H1 (cell line): ENCODE results near the gene SERGEF. TPM values are rescaled to one million over a fixed set of nuclear protein-coding genes. Genes with fewer than 3 reads are reported as not detected.

Source experiments
- ATF2 ChIP-seq: IDR thresholded peaks from 2 replicates; pipeline ENCODE4 v1.6.1; 2012; ENCODE audit warnings: low read length, inconsistent platforms
- CHD2 ChIP-seq: IDR thresholded peaks from 2 replicates; pipeline ENCODE4 v1.6.1; 2012; ENCODE audit warnings: low read length, improper control_type of control experiment
- CREB1 ChIP-seq: IDR thresholded peaks from 2 replicates; pipeline ENCODE4 v1.6.1; 2012; ENCODE audit warnings: inconsistent platforms
- KDM1A ChIP-seq: fragments of 200-600, 300-600 bp; sonication (generic); IDR thresholded peaks from 2 replicates; pipeline ENCODE4 v1.7.1; 2016; ENCODE audit warnings: mild to moderate bottlenecking, low read length, borderline replicate concordance
- POU5F1 ChIP-seq: IDR thresholded peaks from 2 replicates; pipeline ENCODE4 v1.6.1; 2011; ENCODE audit warnings: low read depth, mild to moderate bottlenecking, low read length, moderate library complexity
- RAD21 ChIP-seq, 2 experiments: IDR thresholded peaks in 1 of 2; conservative IDR thresholded peaks in 1 of 2; 2 replicates each; pipeline ENCODE4 v1.6.1; 2011; ENCODE audit warnings: low read depth in 2 of 2, low read length in 2 of 2, improper control_type of control experiment in 1 of 2, inconsistent platforms in 1 of 2, mild to moderate bottlenecking in 1 of 2, moderate library complexity in 1 of 2
- SIRT6 ChIP-seq: IDR thresholded peaks from one replicate; pipeline ENCODE4 v1.7.1; 2012; ENCODE audit warnings: low read length, inconsistent platforms
- SP2 ChIP-seq: IDR thresholded peaks from 2 replicates; pipeline ENCODE4 v1.6.1; 2012; ENCODE audit warnings: mild to moderate bottlenecking, low read length, inconsistent platforms
- SUZ12 ChIP-seq: fragments of 200-600 bp; sonication (generic); IDR thresholded peaks from 2 replicates; pipeline ENCODE4 v1.6.1; 2012; ENCODE audit warnings: mild to moderate bottlenecking, inconsistent platforms, low read length, moderate library complexity, mixed read lengths
- TBP ChIP-seq: IDR thresholded peaks from 2 replicates; pipeline ENCODE4 v1.6.1; 2011; ENCODE audit warnings: low read depth, low read length, improper control_type of control experiment
- polyA plus RNA-seq, 7 experiments: library from polyadenylated mRNA; depleted of rRNA in 3 of 7; stranded (reverse) in 5 of 7; unstranded in 2 of 7; fragments of >200 nt in 5 of 7; fragments of 200-250 nt in 2 of 7; gene quantifications; 1 replicate in 5 of 7; 2 replicates in 1 of 7; 4 replicates in 1 of 7; pipeline versions ENCODE4 v1.2.1 to v1.2.3, GENCODE V29; 2011 to 2013; ENCODE audit warnings: missing spikeins in 2 of 7, mixed read lengths in 2 of 7
- total RNA-seq: library from RNA; stranded (reverse); fragmentation: NEBNext Ultra II Directional; extraction: Animal tissue kit (Norgen Biotek cat#: 25700); gene quantifications from 2 replicates; pipeline ENCODE4 v1.2.1, GENCODE V29; 2021

SERGEF gene
- total and polyA plus RNA-seq, 2 of the 8 experiments (the other 6 are each of a cell fraction or from before 2014, with no cell fraction given), result 16.6 to 28.8 TPM

GRCh38 chr11:17918049-17918605 lies 94.7 kb downstream of the SERGEF start (continued):
- TF ChIP-seq RAD21 (IDR thresholded peaks at IDR 0.05 in 1 of 2, conservative IDR thresholded peaks at IDR 0.05 in 1 of 2; ENCODE audit: low read depth in 2 of 2, low read length in 2 of 2) (no peak), SIRT6 (no peak), ATF2 (no peak), POU5F1 (no peak), SUZ12 (no peak), KDM1A (no peak), CHD2 (no peak), SP2 (no peak), CREB1 (no peak), TBP (no peak)
